ENCODE data around the gene HAUS6.
A peak's percentile ranks its signal among the peaks of the same experiment; 100 is the strongest.
"Not testable (repeated sequence)": the region's sequence is repeated elsewhere in the genome, so short reads cannot be mapped to it uniquely, and the experiment has no call there.

Gene HAUS6

GRCh38 chr9:19032406-19032805, 70.3 kb downstream of the HAUS6 start:
- DNase-seq, result no peak

GRCh38 chr9:19030899-19031298, 71.8 kb downstream of the HAUS6 start:
- no peak for DNase-seq

- DNase-seq, result peak; percentile 38
Observed at GRCh38 chr9:19028835-19029451, 73.8 kb downstream of the HAUS6 start.

- no peak for DNase-seq
Observed at GRCh38 chr9:19027825-19028224, 74.9 kb downstream of the HAUS6 start.

GRCh38 chr9:19026375-19026774, 76.3 kb downstream of the HAUS6 start:
- DNase-seq, result no peak

GRCh38 chr9:19023078-19023477, 79.6 kb downstream of the HAUS6 start:
- DNase-seq, result no peak

GRCh38 chr9:19022206-19022605, 80.5 kb downstream of the HAUS6 start:
- DNase-seq, result no peak

GRCh38 chr9:19021649-19022048, 81.1 kb downstream of the HAUS6 start:
- DNase-seq, result not testable (repeated sequence)

GRCh38 chr9:19020886-19021455, 81.7 kb downstream of the HAUS6 start:
- DNase-seq, result no peak

- DNase-seq, result no peak
Observed at GRCh38 chr9:19018201-19018600, 84.5 kb downstream of the HAUS6 start.

- no peak for DNase-seq
Observed at GRCh38 chr9:19009391-19009965, 93.2 kb downstream of the HAUS6 start.

All from NCI-H526 treated with DMSO at 0.1 percent for 48 hours (cell line).